Measurements from ENCODE around the gene DHH. TPM values are rescaled to one million over a fixed set of nuclear protein-coding genes. Genes with fewer than 3 reads are reported as not detected.

The DHH gene
- total and polyA plus RNA-seq, 9 of the 15 experiments (the other 6 are each of a cell fraction or from before 2014, with no cell fraction given), result 0.07 to 2.6 (median 0.54) TPM

DNA sequence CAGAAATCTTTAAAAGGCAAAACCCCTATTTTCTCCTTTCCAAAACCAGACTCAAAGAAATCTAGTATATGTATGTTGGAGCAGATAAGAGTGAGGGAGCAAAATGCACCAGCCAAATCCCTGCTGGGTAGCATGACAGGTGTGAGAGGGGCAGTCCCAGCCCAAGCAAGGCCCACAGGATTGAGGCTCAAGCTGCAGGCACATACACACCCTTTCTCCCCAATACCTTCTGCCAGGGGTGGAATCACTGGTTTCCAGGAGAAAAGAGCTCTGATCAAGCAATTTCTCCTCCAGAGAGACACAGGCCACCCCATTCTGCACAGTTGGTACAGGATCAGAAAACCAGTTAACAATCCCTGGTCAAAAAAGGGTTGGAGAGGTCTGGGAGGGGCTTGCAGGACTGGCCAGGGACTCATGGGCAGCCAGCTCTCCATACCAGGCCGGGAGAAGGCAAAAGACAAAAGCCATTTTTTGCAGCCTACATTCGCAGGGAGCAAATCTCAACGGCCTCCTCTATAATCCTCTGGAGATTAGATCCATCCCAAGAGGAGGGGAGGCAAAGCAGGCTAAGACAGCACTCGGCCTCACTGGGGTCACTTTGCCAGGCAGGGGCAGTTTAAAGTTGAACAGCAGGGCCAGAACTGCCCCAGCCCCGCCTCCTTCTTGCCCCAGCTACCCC, 36.1 kb downstream of the DHH start (continued):
- TF ChIP-seq E4F1 (CRISPR knock-in tag; IDR thresholded peaks at IDR 0.05; ENCODE audit: borderline replicate concordance) (no peak), ZNF212 (CRISPR knock-in tag; IDR thresholded peaks at IDR 0.05) (no peak), MBD2 (IDR thresholded peaks at IDR 0.05; ENCODE audit: borderline replicate concordance, low read depth) (no peak), NCOA4 (IDR thresholded peaks at IDR 0.05; ENCODE audit: partially characterized antibody) (no peak)
- TF ChIP-seq, protein P1, sequence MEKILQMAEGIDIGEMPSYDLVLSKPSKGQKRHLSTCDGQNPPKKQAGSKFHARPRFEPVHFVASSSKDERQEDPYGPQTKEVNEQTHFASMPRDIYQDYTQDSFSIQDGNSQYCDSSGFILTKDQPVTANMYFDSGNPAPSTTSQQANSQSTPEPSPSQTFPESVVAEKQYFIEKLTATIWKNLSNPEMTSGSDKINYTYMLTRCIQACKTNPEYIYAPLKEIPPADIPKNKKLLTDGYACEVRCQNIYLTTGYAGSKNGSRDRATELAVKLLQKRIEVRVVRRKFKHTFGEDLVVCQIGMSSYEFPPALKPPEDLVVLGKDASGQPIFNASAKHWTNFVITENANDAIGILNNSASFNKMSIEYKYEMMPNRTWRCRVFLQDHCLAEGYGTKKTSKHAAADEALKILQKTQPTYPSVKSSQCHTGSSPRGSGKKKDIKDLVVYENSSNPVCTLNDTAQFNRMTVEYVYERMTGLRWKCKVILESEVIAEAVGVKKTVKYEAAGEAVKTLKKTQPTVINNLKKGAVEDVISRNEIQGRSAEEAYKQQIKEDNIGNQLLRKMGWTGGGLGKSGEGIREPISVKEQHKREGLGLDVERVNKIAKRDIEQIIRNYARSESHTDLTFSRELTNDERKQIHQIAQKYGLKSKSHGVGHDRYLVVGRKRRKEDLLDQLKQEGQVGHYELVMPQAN (IDR thresholded peaks at IDR 0.05; ENCODE audit: borderline replicate concordance), result no peak
